ENCODE data around the gene FOXL2NB.
"Not testable (repeated sequence)": the region's sequence is repeated elsewhere in the genome, so short reads cannot be mapped to it uniquely, and the experiment has no call there.

The FOXL2NB gene

GRCh38 chr3:138946663-138947494 lies at the start of gene FOXL2NB, which contains the start of gene FOXL2:
FOXL2NB (plus strand) TSS chr3:138947217; CDS start chr3:138947365, 148 bp downstream.
FOXL2 (minus strand) TSS chr3:138947137; CDS start chr3:138946722, 415 bp downstream.
- DNase-seq (ENCODE audit: low read depth, low spot score) = no peak

- DNase-seq (ENCODE audit: low read depth, low spot score) = no peak
Observed at GRCh38 chr3:138898301-138898700, 48.7 kb upstream of the FOXL2NB start.

- no peak for DNase-seq (ENCODE audit: low read depth, low spot score)
Observed at GRCh38 chr3:138898708-138899107, 48.3 kb upstream of the FOXL2NB start.

GRCh38 chr3:138899351-138899991 lies 47.5 kb upstream of the FOXL2NB start:
- no peak for DNase-seq (ENCODE audit: low read depth, low spot score)

GRCh38 chr3:138901567-138901966 lies 45.5 kb upstream of the FOXL2NB start:
- DNase-seq (ENCODE audit: low read depth, low spot score) = no peak

GRCh38 chr3:138902171-138902570 lies 44.8 kb upstream of the FOXL2NB start:
- no peak for DNase-seq (ENCODE audit: low read depth, low spot score)

- DNase-seq (ENCODE audit: low read depth, low spot score) = no peak
Observed at GRCh38 chr3:138907539-138907938, 39.5 kb upstream of the FOXL2NB start.

GRCh38 chr3:138908846-138909245 lies 38.2 kb upstream of the FOXL2NB start:
- no peak for DNase-seq (ENCODE audit: low read depth, low spot score)

- DNase-seq (ENCODE audit: low read depth, low spot score) = no peak
Observed at GRCh38 chr3:138909904-138910303, 37.1 kb upstream of the FOXL2NB start.

- no peak for DNase-seq (ENCODE audit: low read depth, low spot score)
Observed at GRCh38 chr3:138911621-138912020, 35.4 kb upstream of the FOXL2NB start.

- no peak for DNase-seq (ENCODE audit: low read depth, low spot score)
Observed at GRCh38 chr3:138912237-138912636, 34.8 kb upstream of the FOXL2NB start.

- no peak for DNase-seq (ENCODE audit: low read depth, low spot score)
Observed at GRCh38 chr3:138913766-138914165, 33.3 kb upstream of the FOXL2NB start.

GRCh38 chr3:138914870-138915502 lies 32.0 kb upstream of the FOXL2NB start:
- no peak for DNase-seq (ENCODE audit: low read depth, low spot score)

GRCh38 chr3:138915503-138916498 lies 31.2 kb upstream of the FOXL2NB start:
- peak; percentile 62 for DNase-seq (ENCODE audit: low read depth, low spot score)

GRCh38 chr3:138916824-138917223 lies 30.2 kb upstream of the FOXL2NB start:
- DNase-seq (ENCODE audit: low read depth, low spot score) = no peak

GRCh38 chr3:138919325-138919724 lies 27.7 kb upstream of the FOXL2NB start:
- no peak for DNase-seq (ENCODE audit: low read depth, low spot score)

GRCh38 chr3:138921316-138922292 lies 25.4 kb upstream of the FOXL2NB start:
- no peak for DNase-seq (ENCODE audit: low read depth, low spot score)

- not testable (repeated sequence) for DNase-seq (ENCODE audit: low read depth, low spot score)
Observed at GRCh38 chr3:138922400-138922799, 24.6 kb upstream of the FOXL2NB start.

GRCh38 chr3:138923531-138923994 lies 23.5 kb upstream of the FOXL2NB start:
- DNase-seq (ENCODE audit: low read depth, low spot score) = peak; percentile 77

All from activated naive CD8-positive, alpha-beta T cell treated with anti-CD3 and anti-CD28 coated beads, Interleukin-2, amount 50 U/mL, for 16 hours (primary cell).